ENCODE results near the gene USP48.

DNA sequence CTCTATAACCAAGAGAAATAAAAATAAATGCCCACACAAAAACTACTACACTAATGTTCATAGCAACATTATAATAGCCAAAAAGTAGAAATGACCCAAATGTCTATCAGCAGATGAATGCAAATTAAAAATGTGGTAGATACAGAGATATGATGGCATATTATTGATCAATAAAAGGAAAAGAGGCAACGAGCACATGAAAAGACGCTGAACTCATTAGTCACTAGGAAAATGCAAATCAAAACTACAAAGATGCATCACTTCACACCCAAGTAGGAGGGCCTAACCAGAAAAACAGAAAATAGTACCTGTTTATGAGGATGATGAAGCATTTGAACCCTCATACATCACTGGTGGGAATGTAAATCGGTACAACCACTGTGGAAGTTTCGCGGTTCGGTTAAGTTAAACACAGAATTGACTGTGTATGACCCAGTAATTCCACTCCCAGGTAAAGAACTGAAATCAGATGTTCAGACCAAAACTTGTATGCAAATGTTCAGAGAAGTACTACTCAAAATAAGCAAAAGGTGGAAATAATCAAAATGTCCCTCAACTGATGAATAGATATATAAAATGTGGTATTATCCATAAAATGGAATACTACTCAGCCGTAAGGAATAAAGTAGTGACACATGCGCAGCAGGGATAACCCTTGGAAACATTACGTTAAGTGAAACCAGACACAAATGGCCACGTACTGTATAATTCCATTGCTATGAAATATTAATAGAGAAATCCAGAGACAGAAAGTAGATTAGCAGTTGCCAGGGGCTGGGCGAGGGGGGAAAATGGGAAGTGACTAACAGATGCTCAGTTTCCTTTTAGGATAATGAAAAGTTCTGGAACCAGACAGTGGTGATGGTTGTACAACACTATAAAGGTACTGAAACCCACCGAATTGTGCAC, 3.1 kb downstream of the USP48 start:
- TF ChIP-seq, protein P1, sequence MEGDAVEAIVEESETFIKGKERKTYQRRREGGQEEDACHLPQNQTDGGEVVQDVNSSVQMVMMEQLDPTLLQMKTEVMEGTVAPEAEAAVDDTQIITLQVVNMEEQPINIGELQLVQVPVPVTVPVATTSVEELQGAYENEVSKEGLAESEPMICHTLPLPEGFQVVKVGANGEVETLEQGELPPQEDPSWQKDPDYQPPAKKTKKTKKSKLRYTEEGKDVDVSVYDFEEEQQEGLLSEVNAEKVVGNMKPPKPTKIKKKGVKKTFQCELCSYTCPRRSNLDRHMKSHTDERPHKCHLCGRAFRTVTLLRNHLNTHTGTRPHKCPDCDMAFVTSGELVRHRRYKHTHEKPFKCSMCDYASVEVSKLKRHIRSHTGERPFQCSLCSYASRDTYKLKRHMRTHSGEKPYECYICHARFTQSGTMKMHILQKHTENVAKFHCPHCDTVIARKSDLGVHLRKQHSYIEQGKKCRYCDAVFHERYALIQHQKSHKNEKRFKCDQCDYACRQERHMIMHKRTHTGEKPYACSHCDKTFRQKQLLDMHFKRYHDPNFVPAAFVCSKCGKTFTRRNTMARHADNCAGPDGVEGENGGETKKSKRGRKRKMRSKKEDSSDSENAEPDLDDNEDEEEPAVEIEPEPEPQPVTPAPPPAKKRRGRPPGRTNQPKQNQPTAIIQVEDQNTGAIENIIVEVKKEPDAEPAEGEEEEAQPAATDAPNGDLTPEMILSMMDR (IDR thresholded peaks at IDR 0.05) = no peak
- TF ChIP-seq POLR2A (IDR thresholded peaks at IDR 0.05) = no peak

Data from adrenal gland (tissue), 5 donors.